ENCODE data around the gene STK38L. TPM values are rescaled to one million over a fixed set of nuclear protein-coding genes. Genes with fewer than 3 reads are reported as not detected.

Gene STK38L
- total RNA-seq, 6 donors from 2014 or later = 11.1 to 31.7 (median 17.6) TPM

DNA sequence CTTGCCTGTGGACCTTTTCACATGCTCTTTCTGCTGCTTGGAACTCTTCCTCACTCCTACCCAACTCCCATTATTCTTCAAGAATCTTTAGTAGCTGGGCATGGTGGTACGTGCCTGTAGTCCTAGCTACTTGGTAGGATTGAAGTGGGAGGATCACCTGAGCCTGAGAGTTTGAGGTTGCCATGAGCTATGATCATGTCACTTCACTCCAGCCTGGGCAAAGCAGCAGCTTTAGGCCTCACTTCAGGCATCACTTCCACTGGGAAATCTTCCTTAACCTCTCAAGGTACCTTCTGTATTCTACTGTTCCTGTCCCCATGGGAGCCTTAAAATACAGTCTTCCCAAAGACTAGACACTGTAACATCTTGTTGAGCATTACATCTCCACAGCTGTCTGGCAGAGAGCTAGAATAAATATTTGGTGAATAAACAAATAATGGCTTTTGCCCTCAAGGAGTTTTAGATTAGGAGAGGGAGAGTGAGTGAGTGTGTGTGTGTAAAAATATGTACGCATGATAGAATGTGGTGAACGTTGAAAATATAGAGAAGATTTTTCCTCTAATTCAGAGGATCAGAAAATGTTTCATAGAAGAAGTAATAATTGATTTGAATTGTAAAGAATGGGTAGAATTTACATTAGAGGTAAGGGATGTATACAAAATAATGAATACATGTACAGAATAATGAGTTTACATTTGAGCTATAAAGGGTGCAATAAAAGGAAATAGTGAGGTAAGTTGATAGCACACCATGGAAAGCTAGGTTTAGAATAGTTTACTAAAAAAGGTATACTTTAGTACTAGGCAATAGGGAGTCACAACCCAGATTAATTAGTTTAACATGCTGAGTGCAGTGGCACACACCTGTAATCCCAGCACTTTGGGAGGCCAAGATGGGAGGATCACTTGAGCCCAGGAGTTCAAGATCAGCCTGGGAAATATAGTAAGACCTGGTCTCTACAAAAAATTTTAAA is 59.3 kb downstream of the STK38L start:
- no peak for ATAC-seq (ENCODE audit: low FRiP score in 2 of 2)
- no peak for DNase-seq
- H3K9me3 ChIP-seq = no peaks in the 10 kb centered on the region
- peaks cover 0 to 32% (median 2%) of the 10 kb centered on the region in 4 donors for H3K36me3 ChIP-seq
- H3K4me1 ChIP-seq = peaks cover 0 to 6% (median 1%) of the 10 kb centered on the region in 4 donors
- 66 to 69% methylated on average over 3 of the region's 3 CpGs for WGBS, 2 donors
- H3K4me3 ChIP-seq = no peak overlapping the region
- no peaks in the 10 kb centered on the region for H3K27me3 ChIP-seq
- TF ChIP-seq EP300 (IDR thresholded peaks at IDR 0.05) (no peak), POLR2AphosphoS5 (IDR thresholded peaks at IDR 0.05) (no peak), POLR2A (IDR thresholded peaks at IDR 0.05) (no peak)
- TF ChIP-seq, protein P1, sequence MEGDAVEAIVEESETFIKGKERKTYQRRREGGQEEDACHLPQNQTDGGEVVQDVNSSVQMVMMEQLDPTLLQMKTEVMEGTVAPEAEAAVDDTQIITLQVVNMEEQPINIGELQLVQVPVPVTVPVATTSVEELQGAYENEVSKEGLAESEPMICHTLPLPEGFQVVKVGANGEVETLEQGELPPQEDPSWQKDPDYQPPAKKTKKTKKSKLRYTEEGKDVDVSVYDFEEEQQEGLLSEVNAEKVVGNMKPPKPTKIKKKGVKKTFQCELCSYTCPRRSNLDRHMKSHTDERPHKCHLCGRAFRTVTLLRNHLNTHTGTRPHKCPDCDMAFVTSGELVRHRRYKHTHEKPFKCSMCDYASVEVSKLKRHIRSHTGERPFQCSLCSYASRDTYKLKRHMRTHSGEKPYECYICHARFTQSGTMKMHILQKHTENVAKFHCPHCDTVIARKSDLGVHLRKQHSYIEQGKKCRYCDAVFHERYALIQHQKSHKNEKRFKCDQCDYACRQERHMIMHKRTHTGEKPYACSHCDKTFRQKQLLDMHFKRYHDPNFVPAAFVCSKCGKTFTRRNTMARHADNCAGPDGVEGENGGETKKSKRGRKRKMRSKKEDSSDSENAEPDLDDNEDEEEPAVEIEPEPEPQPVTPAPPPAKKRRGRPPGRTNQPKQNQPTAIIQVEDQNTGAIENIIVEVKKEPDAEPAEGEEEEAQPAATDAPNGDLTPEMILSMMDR (IDR thresholded peaks at IDR 0.05) = no peak
- H3K27ac ChIP-seq = no peak overlapping the region

DNA sequence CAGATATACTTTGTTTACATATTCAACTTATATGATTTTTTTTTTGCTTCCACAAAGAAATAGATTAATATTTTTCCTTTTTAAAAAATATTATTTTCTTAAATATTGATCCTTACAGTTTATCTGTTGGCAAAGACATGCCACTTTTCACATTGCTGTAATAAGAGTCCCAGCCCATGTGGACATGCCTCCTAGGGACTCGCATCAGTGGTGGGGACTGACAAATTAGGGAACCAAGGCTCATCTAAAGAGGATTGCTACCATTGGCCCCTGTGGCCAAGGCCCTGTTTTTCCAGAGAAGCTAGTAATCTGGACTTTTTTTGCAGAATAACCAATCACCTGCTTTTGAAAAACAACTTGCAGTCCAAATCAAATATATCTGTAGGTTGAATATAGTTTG is 60.8 kb downstream of the STK38L start:
- H3K4me3 ChIP-seq = no peak overlapping the region
- TF ChIP-seq POLR2AphosphoS5 (IDR thresholded peaks at IDR 0.05) (no peak), POLR2A (IDR thresholded peaks at IDR 0.05) (no peak), EP300 (IDR thresholded peaks at IDR 0.05) (no peak)
- TF ChIP-seq, protein P1 (IDR thresholded peaks at IDR 0.05) = no peak
- DNase-seq (no peak), ATAC-seq (ENCODE audit: low FRiP score in 2 of 2) (no peak)
- WGBS, 2 donors = 73 to 86% methylated on average over 1 of the region's 1 CpG
- peaks cover 6 to 37% (median 8%) of the 10 kb centered on the region in 4 donors for H3K36me3 ChIP-seq
- no peak overlapping the region for H3K27ac ChIP-seq
- no peaks in the 10 kb centered on the region for H3K27me3 ChIP-seq
- H3K4me1 ChIP-seq = peaks cover 0 to 6% (median 1%) of the 10 kb centered on the region in 4 donors
- no peaks in the 10 kb centered on the region for H3K9me3 ChIP-seq

DNA sequence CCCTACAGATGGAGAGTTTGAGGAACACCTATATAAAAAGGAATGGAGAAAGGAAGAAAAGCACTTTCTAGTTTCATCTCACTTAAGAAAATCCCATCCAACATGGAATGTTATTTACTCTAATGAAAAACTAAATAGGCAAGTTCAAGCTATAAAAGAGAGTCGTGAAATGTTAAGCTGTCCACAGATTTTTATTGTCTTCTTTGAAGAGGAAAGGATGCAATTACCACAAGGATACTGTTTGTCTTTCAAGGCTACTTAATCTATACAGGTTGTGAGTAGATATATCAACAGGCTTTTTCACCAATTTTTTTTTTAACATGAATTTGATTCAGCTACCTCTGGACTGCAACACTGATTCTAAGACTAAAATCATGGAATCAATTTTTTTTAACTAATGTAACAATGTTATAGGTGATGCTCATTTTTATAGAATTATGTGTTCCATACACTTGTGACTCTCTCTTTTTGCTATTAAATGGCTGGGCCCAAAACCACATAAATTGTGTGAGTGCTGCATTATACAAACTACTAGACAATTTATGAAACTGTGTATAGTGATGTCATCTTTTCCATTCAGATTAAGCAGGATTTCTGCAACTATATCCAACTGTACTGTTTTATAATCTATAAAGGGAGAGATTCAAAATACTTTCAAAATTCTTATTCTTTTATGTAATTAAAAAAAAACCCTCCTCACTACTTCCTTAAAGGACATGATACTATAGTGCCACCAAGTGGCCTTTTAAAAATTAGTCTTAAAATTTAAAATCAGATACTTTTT is 61.8 kb downstream of the STK38L start:
- H3K27me3 ChIP-seq = no peaks in the 10 kb centered on the region
- peaks cover 7 to 47% (median 11%) of the 10 kb centered on the region in 4 donors for H3K36me3 ChIP-seq
- 94 to 96% methylated on average over 1 of the region's 1 CpG for WGBS, 2 donors
- no peak overlapping the region for H3K4me3 ChIP-seq
- no peaks in the 10 kb centered on the region for H3K9me3 ChIP-seq
- H3K4me1 ChIP-seq = peaks cover 0 to 2% (median 0%) of the 10 kb centered on the region in 4 donors
- TF ChIP-seq, protein P1 (IDR thresholded peaks at IDR 0.05) = peak in 5 of 6 experiments; percentile 11 to 30 (median 22)
- no peak for TF ChIP-seq POLR2A (IDR thresholded peaks at IDR 0.05)
- ATAC-seq (ENCODE audit: low FRiP score in 2 of 2) (peak in 1 of 2 donors; percentile 65), DNase-seq (no peak)
- H3K27ac ChIP-seq = no peak overlapping the region

DNA sequence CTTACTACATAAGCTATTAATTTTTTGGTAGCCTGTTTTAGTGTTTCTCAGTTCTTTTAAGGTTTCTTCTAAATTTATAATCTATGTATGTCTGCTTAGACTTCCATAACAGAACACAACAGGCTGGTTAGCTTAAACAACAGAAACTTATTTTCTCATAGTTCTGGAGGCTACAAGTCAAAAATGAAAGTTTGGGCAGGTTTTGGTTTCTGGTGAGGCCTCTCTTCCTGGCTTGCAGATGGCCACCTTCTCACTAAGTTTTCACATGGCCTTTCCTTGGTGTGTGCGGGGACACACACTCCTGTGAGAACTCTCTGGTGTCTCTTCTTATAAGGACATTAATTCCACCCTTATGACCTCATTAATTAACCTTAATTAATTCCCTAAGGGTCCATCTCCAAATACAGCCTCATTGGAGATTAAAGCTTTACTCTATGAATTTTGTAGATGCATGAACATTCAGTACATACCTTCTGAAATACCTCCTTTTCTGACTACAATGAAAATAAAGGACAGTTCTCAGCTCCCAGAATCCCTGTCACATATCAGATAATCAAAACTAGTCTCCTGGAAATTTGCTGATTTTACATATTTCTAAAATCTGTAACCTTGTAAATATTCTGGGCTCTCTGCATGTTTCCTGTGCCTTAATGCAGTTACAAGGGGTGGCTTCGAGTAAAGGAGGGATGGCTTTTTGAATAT is 65.4 kb downstream of the STK38L start:
- WGBS, 2 donors = 86 to 89% methylated on average over 2 of the region's 2 CpGs
- TF ChIP-seq EP300 (IDR thresholded peaks at IDR 0.05) = no peak
- TF ChIP-seq, protein P1 (IDR thresholded peaks at IDR 0.05) = no peak
- no peak for TF ChIP-seq POLR2A (IDR thresholded peaks at IDR 0.05)
- no peak for TF ChIP-seq POLR2AphosphoS5 (IDR thresholded peaks at IDR 0.05)

More for the DNA sequence above, 65.4 kb downstream of the STK38L start:
- DNase-seq = no peak
- Histone ChIP-seq H3K27me3 (no peaks in the 10 kb centered on the region), H3K27ac (no peak overlapping the region), H3K4me1 (no peaks in the 10 kb centered on the region), H3K36me3 (peaks cover 7 to 53% (median 13%) of the 10 kb centered on the region in 4 donors), H3K4me3 (no peak overlapping the region), H3K9me3 (no peaks in the 10 kb centered on the region)
- no peak for ATAC-seq (ENCODE audit: low FRiP score in 2 of 2)
